Measurements from ENCODE around the gene SHISA5.
"Not testable (repeated sequence)": the region's sequence is repeated elsewhere in the genome, so short reads cannot be mapped to it uniquely, and the experiment has no call there.

Gene SHISA5

GRCh38 chr3:48476426-48477053 lies 27.4 kb downstream of the SHISA5 start:
- DNase-seq, result no peak

GRCh38 chr3:48475188-48475587 lies 28.8 kb downstream of the SHISA5 start:
- DNase-seq, result no peak

- no peak for DNase-seq
Measured at GRCh38 chr3:48474619-48475018, 29.4 kb downstream of the SHISA5 start.

GRCh38 chr3:48474031-48474430 lies 29.9 kb downstream of the SHISA5 start:
- DNase-seq, result not testable (repeated sequence)

GRCh38 chr3:48473617-48473952 lies 30.4 kb downstream of the SHISA5 start:
- no peak for DNase-seq

GRCh38 chr3:48472923-48473616 lies 30.9 kb downstream of the SHISA5 start:
- DNase-seq, result peak; percentile 28

GRCh38 chr3:48472673-48472922 lies 31.4 kb downstream of the SHISA5 start:
- no peak for DNase-seq

GRCh38 chr3:48470286-48470685 lies 33.7 kb downstream of the SHISA5 start:
- no peak for DNase-seq

- DNase-seq, result no peak
Measured at GRCh38 chr3:48469046-48469915, 34.7 kb downstream of the SHISA5 start.

- no peak for DNase-seq
Measured at GRCh38 chr3:48468329-48468731, 35.6 kb downstream of the SHISA5 start.

- no peak for DNase-seq
Measured at GRCh38 chr3:48467473-48468267, 36.3 kb downstream of the SHISA5 start.

- DNase-seq, result no peak
Measured at GRCh38 chr3:48467110-48467454, 36.9 kb downstream of the SHISA5 start.

GRCh38 chr3:48466386-48467109 lies 37.4 kb downstream of the SHISA5 start:
- DNase-seq, result no peak

- DNase-seq, result no peak
Measured at GRCh38 chr3:48465531-48466378, 38.2 kb downstream of the SHISA5 start.

GRCh38 chr3:48465237-48465530 lies 38.8 kb downstream of the SHISA5 start:
- no peak for DNase-seq

GRCh38 chr3:48464713-48465221 lies 39.2 kb downstream of the SHISA5 start:
- DNase-seq, result no peak

GRCh38 chr3:48463703-48464102 lies 40.3 kb downstream of the SHISA5 start:
- DNase-seq, result no peak

GRCh38 chr3:48461767-48462166 lies 42.2 kb downstream of the SHISA5 start:
- not testable (repeated sequence) for DNase-seq

- no peak for DNase-seq
Measured at GRCh38 chr3:48460517-48460902, 43.5 kb downstream of the SHISA5 start.

- no peak for DNase-seq
Measured at GRCh38 chr3:48459773-48460516, 44.0 kb downstream of the SHISA5 start.

- no peak for DNase-seq
Measured at GRCh38 chr3:48459331-48459730, 44.6 kb downstream of the SHISA5 start.
